HUDEP-2 (cell line): Measurements from ENCODE around the gene RUFY3.

Experiments
- DNase-seq, 76 experiments: peaks; one replicate each; lab custom pipeline; 2025; ENCODE audit not compliant: unreplicated experiment in 76 of 76; lab: John Stamatoyannopoulos, UW

RUFY3 gene

GRCh38 chr4:70734168-70734954 lies 12.6 kb downstream of the RUFY3 start:
- peak in 6 of 76 experiments; percentile 4 to 17 (median 4) for DNase-seq

- DNase-seq, result no peak
These were observed 13.2 kb downstream of the RUFY3 start for GRCh38 chr4:70734971-70735370.

- peak in 33 of 76 experiments; percentile 1 to 56 (median 7) for DNase-seq
These were observed 14.2 kb downstream of the RUFY3 start for GRCh38 chr4:70735915-70736314.

- DNase-seq, result no peak
These were observed 15.2 kb downstream of the RUFY3 start for GRCh38 chr4:70737006-70737405.

- no peak for DNase-seq
These were observed 15.6 kb downstream of the RUFY3 start for GRCh38 chr4:70737409-70737808.

GRCh38 chr4:70739496-70740337 lies 18.0 kb downstream of the RUFY3 start:
- DNase-seq, result no peak

GRCh38 chr4:70741867-70742658 lies 20.3 kb downstream of the RUFY3 start:
- no peak for DNase-seq

GRCh38 chr4:70743731-70744130 lies 22.0 kb downstream of the RUFY3 start:
- DNase-seq, result no peak

GRCh38 chr4:70746179-70746839 lies 24.5 kb downstream of the RUFY3 start:
- no peak for DNase-seq

GRCh38 chr4:70747874-70748273 lies 26.1 kb downstream of the RUFY3 start:
- DNase-seq, result no peak

- DNase-seq, result no peak
These were observed 27.5 kb downstream of the RUFY3 start for GRCh38 chr4:70749313-70749712.

GRCh38 chr4:70752236-70752635 lies 30.5 kb downstream of the RUFY3 start:
- DNase-seq, result no peak

- no peak for DNase-seq
These were observed 31.9 kb downstream of the RUFY3 start for GRCh38 chr4:70753630-70754029.

- DNase-seq, result no peak
These were observed 32.7 kb downstream of the RUFY3 start for GRCh38 chr4:70754470-70754869.

- no peak for DNase-seq
These were observed 33.4 kb downstream of the RUFY3 start for GRCh38 chr4:70754990-70755688.

GRCh38 chr4:70759126-70759525 lies 37.4 kb downstream of the RUFY3 start:
- DNase-seq, result no peak

- DNase-seq, result no peak
These were observed 37.9 kb downstream of the RUFY3 start for GRCh38 chr4:70759627-70760026.

- no peak for DNase-seq
These were observed 38.9 kb downstream of the RUFY3 start for GRCh38 chr4:70760662-70761061.

GRCh38 chr4:70761276-70761816 lies 39.6 kb downstream of the RUFY3 start:
- DNase-seq, result no peak

GRCh38 chr4:70765368-70765767 lies 43.6 kb downstream of the RUFY3 start:
- DNase-seq, result no peak
